Stimulated activated CD4-positive, alpha-beta T cell treated with anti-CD3 and anti-CD28 coated beads, Interleukin-2, amount 100 ng/mL, for 4 hours (primary cell): ENCODE measurements around the gene RCAN1.
"Not testable (repeated sequence)": the region's sequence is repeated elsewhere in the genome, so short reads cannot be mapped to it uniquely, and the experiment has no call there.

ENCODE experiments used
- DNase-seq: peaks from one replicate; pipeline ENCODE4 v3.0.0-alpha.2; 2020; ENCODE audit warnings: low read depth

RCAN1 gene

DNA sequence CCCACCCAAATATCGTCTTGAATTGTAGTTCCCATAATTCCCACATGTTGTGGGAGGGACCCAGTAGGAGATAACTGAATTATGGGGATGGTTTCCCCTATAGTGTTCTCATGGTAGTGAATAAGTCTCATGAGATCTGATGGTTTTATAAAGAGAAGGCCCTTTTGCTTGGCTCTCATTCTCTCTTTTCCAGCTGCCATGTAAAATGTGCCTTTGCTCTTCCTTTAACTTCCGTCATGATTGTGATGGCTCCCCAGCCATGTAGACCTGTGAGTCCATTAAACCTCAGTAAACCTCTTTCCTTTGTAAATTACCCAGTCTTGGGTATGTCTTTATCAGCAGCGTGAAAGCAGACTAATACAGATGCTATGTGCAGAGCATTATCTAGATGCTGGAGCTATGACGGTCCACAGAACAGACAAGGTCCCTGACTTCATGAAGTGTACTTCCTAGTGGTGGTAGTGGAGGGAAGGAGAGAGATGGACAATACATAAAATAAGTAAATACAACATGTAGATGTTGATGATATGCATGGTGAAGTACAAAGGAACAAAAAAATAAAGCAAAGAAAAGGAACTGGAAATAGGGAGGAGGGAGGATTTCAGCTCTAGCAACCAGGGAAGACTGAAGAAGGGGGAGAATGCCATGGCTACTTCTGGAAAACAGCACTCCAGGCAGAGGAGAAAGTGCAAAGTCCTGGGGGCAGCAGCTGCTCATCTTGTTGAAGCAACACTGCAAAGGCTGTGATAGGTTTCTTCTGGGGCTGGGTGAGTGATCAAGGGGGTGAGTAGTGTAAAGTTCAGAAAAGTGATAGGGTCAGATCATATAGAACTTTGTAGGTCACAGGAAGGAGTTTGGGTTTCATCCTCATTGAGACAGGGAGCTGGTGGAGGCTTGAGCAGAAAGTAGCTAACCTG lies 6.8 kb upstream of the RCAN1 start:
- DNase-seq = no peak

- DNase-seq = no peak
Observed at GRCh38 chr21:34619841-34620665, 5.1 kb upstream of the RCAN1 start.

- no peak for DNase-seq
Observed at GRCh38 chr21:34618941-34619340, 4.0 kb upstream of the RCAN1 start.

DNA sequence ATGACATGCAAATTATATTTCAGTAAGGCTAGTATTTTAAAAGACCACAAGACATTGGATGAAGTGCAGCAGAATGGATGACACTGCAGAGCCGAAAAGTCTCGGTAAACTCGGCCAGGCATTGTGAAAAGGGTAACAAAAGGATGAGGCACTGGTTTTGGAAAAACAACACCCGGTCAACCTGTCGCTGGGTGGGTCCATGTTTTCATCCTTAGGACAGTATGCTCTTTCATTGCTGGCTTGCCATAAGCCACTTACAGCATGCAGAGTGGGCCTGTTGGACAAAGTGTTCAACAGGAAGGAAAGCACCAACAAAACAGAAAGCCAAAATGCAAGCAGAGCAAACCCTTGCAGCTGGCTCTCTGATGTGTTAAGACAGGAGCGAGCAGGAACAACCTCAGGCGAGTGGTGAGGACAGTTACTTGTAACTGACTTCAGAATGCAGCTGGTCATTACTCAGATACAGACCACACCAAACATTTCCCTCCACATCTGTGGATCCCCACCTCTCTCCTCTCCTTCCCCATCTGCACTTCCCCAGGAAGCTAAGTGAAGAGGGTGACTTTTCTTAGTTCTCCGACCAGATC lies 2.9 kb upstream of the RCAN1 start:
- DNase-seq = no peak

- DNase-seq = no peak
Observed at GRCh38 chr21:34615487-34615814, 538 bp upstream of the RCAN1 start.

- DNase-seq = peak; percentile 18
Observed at GRCh38 chr21:34613679-34614627, 960 bp downstream of the RCAN1 start.

GRCh38 chr21:34612557-34612956 lies 2.4 kb downstream of the RCAN1 start:
- DNase-seq = no peak

DNA sequence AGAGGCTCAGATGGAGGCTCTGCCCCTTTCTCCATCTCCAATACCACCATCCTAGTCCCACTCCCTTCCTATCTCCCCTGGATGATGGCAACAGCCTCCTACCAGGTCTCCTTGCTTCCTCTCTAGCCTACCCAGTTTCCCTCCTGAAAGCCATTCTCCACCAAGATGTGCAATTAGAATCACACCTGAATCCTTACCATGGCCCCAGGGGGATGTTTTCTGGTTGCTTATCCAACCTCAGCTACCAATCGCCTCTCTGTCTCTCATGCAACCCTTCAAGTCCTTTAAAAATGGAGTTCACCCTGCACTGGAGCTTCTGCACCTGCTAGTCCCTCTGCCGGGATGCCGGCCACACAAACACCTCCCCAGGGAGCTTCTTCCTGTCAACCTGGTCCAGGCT lies 2.9 kb downstream of the RCAN1 start:
- DNase-seq = no peak

DNA sequence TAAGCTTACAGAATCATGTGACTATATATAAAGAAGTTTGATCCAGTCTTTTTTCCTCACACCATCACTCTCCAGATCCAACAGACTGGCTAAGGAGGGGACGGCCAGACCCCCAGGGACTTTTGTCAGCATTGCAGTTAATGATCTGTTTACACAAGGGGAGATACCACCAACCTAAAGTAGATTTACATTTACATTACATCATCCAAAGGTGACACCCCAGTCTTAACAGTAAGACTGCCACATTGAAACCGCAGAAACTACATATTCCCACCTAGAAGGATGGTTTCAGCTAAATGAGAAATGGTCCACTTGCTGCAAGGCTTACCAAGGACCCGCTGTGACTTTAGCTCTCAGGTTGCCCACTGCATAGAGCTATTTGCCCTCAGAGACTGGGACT lies 3.4 kb downstream of the RCAN1 start:
- DNase-seq = no peak

- DNase-seq = no peak
Observed at GRCh38 chr21:34609933-34610549, 4.9 kb downstream of the RCAN1 start.

- no peak for DNase-seq
Observed at GRCh38 chr21:34609244-34609932, 5.5 kb downstream of the RCAN1 start.

DNA sequence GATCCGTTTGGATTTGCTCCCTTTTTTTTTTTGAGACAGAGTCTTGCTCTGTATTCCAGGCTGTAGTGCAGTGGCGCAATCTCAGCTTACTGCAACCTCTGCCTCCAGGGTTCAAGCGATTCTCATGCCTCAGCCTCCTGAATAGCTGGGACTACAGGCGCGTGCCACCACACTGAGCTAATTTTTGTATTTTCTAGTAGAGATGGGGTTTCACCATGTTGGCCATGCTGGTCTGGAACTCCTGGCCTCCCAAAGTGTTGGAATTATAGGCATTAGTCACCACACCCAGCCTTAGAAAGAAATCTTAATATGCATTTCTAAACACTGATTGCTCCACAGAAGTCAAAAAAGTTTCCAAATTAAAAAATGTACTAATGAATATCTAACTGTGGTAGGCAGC lies 7.5 kb downstream of the RCAN1 start:
- not testable (repeated sequence) for DNase-seq

GRCh38 chr21:34606621-34607020 lies 8.3 kb downstream of the RCAN1 start:
- DNase-seq = no peak

DNA sequence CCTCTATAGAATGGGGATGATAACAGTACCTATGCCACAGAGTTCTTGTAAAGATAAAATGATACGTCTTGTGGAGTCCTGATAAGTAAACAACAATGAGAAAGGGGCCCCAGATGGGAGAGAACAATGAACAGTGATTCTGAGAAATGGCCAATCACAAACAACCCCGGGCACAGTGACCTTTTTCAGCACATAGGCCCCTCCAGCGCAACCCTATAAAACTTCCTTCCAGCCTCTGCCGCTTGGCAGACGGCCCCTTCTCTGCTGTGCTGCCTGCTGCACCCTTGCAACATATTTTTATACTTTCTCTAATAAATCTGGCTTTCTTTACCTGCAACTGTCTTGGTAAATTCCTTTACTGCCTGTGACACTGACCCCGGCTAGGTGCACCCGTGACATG lies 8.9 kb downstream of the RCAN1 start:
- no peak for DNase-seq

GRCh38 chr21:34604956-34605355 lies 10.0 kb downstream of the RCAN1 start:
- DNase-seq = not testable (repeated sequence)

GRCh38 chr21:34604556-34604955 lies 10.4 kb downstream of the RCAN1 start:
- DNase-seq = no peak

- no peak for DNase-seq
Observed at GRCh38 chr21:34603710-34604057, 11.2 kb downstream of the RCAN1 start.

GRCh38 chr21:34603002-34603709 lies 11.8 kb downstream of the RCAN1 start:
- peak; percentile 46 for DNase-seq

- DNase-seq = no peak
Observed at GRCh38 chr21:34602061-34602460, 12.9 kb downstream of the RCAN1 start.

DNA sequence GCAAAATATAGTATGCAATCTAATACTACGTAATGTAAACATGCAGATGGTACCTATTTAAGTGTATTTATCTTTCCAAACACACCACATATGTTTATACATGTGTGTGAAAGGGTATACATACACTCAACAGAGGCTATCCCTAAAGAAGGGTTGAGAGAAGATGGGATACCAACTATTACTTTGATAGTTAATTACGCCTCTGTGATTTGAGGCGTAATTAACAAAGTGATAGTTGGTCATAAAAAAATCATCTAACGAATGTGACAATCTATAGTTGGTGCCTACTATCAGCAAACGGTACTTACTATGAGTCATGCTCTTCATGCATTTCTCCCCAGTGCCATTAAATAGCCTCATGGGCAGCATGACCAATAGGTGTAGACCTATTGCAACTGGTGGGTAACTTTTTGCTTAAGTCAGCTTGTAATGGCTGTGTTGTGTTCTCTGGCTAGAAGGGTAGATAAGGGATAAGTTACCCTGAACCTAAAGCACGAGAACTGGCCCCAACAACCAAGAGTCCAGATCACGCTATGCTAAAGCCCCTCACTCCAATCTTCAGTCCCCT lies 15.3 kb downstream of the RCAN1 start:
- no peak for DNase-seq
